ENCODE results near the gene GGTA1. TPM values are rescaled to one million over a fixed set of nuclear protein-coding genes. Genes with fewer than 3 reads are reported as not detected.

Gene GGTA1
- total RNA-seq, 2 donors from 2014 or later = 0.94 to 4.2 TPM

GRCh38 chr9:121483473-121484031 is 16.1 kb downstream of the GGTA1 start:
- intact Hi-C loops (cut with DNase I) = no loop called here
- no peak for DNase-seq
- no peak overlapping the region for H3K9ac ChIP-seq (ENCODE audit: low read depth in 2 of 2, low read length in 2 of 2)
- no peaks in the 10 kb centered on the region for H3K9me3 ChIP-seq
- no peaks in the 10 kb centered on the region for H3K36me3 ChIP-seq
- H3K27ac ChIP-seq = no peak overlapping the region
- no peak for TF ChIP-seq CTCF (IDR thresholded peaks at IDR 0.05)
- no peaks in the 10 kb centered on the region for H3K27me3 ChIP-seq
- H3K4me1 ChIP-seq = no peaks in the 10 kb centered on the region
- no peak overlapping the region for H3K4me3 ChIP-seq

- Histone ChIP-seq H3K27ac (no peak overlapping the region), H3K4me1 (no peaks in the 10 kb centered on the region), H3K9me3 (no peaks in the 10 kb centered on the region), H3K4me3 (no peak overlapping the region), H3K9ac (ENCODE audit: low read depth in 2 of 2, low read length in 2 of 2) (no peak overlapping the region), H3K27me3 (no peaks in the 10 kb centered on the region), H3K36me3 (no peaks in the 10 kb centered on the region)
- intact Hi-C loops (cut with DNase I) = no loop called here
- no peak for TF ChIP-seq CTCF (IDR thresholded peaks at IDR 0.05)
- DNase-seq = no peak
Measured at GRCh38 chr9:121483049-121483448, 16.6 kb downstream of the GGTA1 start.

- no peaks in the 10 kb centered on the region for H3K4me1 ChIP-seq
- H3K9ac ChIP-seq (ENCODE audit: low read depth in 2 of 2, low read length in 2 of 2) = no peak overlapping the region
- intact Hi-C loops (cut with DNase I) = no loop called here
- H3K27me3 ChIP-seq = no peaks in the 10 kb centered on the region
- no peak for DNase-seq
- H3K27ac ChIP-seq = no peak overlapping the region
- H3K36me3 ChIP-seq = no peaks in the 10 kb centered on the region
- no peaks in the 10 kb centered on the region for H3K9me3 ChIP-seq
- no peak overlapping the region for H3K4me3 ChIP-seq
- TF ChIP-seq CTCF (IDR thresholded peaks at IDR 0.05) = no peak
Measured at GRCh38 chr9:121478816-121479676, 20.6 kb downstream of the GGTA1 start.

- no peak for DNase-seq
- Histone ChIP-seq H3K4me1 (no peaks in the 10 kb centered on the region), H3K27me3 (no peaks in the 10 kb centered on the region), H3K4me3 (no peak overlapping the region), H3K36me3 (no peaks in the 10 kb centered on the region), H3K9me3 (no peaks in the 10 kb centered on the region), H3K27ac (no peak overlapping the region), H3K9ac (ENCODE audit: low read depth in 2 of 2, low read length in 2 of 2) (no peak overlapping the region)
- intact Hi-C loops (cut with DNase I) = no loop called here
- no peak for TF ChIP-seq CTCF (IDR thresholded peaks at IDR 0.05)
Measured at GRCh38 chr9:121476156-121476555, 23.5 kb downstream of the GGTA1 start.

- H3K9ac ChIP-seq (ENCODE audit: low read depth in 2 of 2, low read length in 2 of 2) = no peak overlapping the region
- no peaks in the 10 kb centered on the region for H3K9me3 ChIP-seq
- TF ChIP-seq CTCF (IDR thresholded peaks at IDR 0.05) = no peak
- no peaks in the 10 kb centered on the region for H3K27me3 ChIP-seq
- intact Hi-C loops (cut with DNase I) = no loop called here
- H3K4me3 ChIP-seq = no peak overlapping the region
- H3K4me1 ChIP-seq = no peaks in the 10 kb centered on the region
- H3K36me3 ChIP-seq = no peaks in the 10 kb centered on the region
- no peak overlapping the region for H3K27ac ChIP-seq
- DNase-seq = no peak
Measured at GRCh38 chr9:121474231-121474947, 25.3 kb downstream of the GGTA1 start.

Data from colonic mucosa (tissue), 4 donors.